ENCODE measurements around the gene RIBC2. TPM values are rescaled to one million over a fixed set of nuclear protein-coding genes. Genes with fewer than 3 reads are reported as not detected.

The RIBC2 gene
- total and polyA plus RNA-seq, 9 of the 15 experiments (the other 6 are each of a cell fraction or from before 2014, with no cell fraction given): not detected

- TF ChIP-seq, protein P1, sequence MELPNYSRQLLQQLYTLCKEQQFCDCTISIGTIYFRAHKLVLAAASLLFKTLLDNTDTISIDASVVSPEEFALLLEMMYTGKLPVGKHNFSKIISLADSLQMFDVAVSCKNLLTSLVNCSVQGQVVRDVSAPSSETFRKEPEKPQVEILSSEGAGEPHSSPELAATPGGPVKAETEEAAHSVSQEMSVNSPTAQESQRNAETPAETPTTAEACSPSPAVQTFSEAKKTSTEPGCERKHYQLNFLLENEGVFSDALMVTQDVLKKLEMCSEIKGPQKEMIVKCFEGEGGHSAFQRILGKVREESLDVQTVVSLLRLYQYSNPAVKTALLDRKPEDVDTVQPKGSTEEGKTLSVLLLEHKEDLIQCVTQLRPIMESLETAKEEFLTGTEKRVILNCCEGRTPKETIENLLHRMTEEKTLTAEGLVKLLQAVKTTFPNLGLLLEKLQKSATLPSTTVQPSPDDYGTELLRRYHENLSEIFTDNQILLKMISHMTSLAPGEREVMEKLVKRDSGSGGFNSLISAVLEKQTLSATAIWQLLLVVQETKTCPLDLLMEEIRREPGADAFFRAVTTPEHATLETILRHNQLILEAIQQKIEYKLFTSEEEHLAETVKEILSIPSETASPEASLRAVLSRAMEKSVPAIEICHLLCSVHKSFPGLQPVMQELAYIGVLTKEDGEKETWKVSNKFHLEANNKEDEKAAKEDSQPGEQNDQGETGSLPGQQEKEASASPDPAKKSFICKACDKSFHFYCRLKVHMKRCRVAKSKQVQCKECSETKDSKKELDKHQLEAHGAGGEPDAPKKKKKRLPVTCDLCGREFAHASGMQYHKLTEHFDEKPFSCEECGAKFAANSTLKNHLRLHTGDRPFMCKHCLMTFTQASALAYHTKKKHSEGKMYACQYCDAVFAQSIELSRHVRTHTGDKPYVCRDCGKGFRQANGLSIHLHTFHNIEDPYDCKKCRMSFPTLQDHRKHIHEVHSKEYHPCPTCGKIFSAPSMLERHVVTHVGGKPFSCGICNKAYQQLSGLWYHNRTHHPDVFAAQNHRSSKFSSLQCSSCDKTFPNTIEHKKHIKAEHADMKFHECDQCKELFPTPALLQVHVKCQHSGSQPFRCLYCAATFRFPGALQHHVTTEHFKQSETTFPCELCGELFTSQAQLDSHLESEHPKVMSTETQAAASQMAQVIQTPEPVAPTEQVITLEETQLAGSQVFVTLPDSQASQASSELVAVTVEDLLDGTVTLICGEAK (IDR thresholded peaks at IDR 0.05): no peak
- TF ChIP-seq, protein P1 (CRISPR knock-in tag; IDR thresholded peaks at IDR 0.05): no peak
- TF ChIP-seq, protein P2, sequence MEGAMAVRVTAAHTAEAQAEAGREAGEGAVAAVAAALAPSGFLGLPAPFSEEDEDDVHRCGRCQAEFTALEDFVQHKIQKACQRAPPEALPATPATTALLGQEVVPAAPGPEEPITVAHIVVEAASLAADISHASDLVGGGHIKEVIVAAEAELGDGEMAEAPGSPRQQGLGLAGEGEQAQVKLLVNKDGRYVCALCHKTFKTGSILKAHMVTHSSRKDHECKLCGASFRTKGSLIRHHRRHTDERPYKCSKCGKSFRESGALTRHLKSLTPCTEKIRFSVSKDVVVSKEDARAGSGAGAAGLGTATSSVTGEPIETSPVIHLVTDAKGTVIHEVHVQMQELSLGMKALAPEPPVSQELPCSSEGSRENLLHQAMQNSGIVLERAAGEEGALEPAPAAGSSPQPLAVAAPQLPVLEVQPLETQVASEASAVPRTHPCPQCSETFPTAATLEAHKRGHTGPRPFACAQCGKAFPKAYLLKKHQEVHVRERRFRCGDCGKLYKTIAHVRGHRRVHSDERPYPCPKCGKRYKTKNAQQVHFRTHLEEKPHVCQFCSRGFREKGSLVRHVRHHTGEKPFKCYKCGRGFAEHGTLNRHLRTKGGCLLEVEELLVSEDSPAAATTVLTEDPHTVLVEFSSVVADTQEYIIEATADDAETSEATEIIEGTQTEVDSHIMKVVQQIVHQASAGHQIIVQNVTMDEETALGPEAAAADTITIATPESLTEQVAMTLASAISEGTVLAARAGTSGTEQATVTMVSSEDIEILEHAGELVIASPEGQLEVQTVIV (CRISPR knock-in tag; IDR thresholded peaks at IDR 0.05; ENCODE audit: borderline replicate concordance): no peak
- TF ChIP-seq SMAD2 (IDR thresholded peaks at IDR 0.05; ENCODE audit: low read depth, low read length) (no peak), SNRNP70 (optimal IDR thresholded peaks at IDR 0.05; ENCODE audit: low read depth, low read length) (no peak), ESRRA (IDR thresholded peaks at IDR 0.05; ENCODE audit: borderline replicate concordance, low read depth) (no peak)
- TF ChIP-seq, protein P3, sequence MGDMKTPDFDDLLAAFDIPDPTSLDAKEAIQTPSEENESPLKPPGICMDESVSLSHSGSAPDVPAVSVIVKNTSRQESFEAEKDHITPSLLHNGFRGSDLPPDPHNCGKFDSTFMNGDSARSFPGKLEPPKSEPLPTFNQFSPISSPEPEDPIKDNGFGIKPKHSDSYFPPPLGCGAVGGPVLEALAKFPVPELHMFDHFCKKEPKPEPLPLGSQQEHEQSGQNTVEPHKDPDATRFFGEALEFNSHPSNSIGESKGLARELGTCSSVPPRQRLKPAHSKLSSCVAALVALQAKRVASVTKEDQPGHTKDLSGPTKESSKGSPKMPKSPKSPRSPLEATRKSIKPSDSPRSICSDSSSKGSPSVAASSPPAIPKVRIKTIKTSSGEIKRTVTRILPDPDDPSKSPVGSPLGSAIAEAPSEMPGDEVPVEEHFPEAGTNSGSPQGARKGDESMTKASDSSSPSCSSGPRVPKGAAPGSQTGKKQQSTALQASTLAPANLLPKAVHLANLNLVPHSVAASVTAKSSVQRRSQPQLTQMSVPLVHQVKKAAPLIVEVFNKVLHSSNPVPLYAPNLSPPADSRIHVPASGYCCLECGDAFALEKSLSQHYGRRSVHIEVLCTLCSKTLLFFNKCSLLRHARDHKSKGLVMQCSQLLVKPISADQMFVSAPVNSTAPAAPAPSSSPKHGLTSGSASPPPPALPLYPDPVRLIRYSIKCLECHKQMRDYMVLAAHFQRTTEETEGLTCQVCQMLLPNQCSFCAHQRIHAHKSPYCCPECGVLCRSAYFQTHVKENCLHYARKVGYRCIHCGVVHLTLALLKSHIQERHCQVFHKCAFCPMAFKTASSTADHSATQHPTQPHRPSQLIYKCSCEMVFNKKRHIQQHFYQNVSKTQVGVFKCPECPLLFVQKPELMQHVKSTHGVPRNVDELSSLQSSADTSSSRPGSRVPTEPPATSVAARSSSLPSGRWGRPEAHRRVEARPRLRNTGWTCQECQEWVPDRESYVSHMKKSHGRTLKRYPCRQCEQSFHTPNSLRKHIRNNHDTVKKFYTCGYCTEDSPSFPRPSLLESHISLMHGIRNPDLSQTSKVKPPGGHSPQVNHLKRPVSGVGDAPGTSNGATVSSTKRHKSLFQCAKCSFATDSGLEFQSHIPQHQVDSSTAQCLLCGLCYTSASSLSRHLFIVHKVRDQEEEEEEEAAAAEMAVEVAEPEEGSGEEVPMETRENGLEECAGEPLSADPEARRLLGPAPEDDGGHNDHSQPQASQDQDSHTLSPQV (IDR thresholded peaks at IDR 0.05): no peak
- TF ChIP-seq, protein P4, sequence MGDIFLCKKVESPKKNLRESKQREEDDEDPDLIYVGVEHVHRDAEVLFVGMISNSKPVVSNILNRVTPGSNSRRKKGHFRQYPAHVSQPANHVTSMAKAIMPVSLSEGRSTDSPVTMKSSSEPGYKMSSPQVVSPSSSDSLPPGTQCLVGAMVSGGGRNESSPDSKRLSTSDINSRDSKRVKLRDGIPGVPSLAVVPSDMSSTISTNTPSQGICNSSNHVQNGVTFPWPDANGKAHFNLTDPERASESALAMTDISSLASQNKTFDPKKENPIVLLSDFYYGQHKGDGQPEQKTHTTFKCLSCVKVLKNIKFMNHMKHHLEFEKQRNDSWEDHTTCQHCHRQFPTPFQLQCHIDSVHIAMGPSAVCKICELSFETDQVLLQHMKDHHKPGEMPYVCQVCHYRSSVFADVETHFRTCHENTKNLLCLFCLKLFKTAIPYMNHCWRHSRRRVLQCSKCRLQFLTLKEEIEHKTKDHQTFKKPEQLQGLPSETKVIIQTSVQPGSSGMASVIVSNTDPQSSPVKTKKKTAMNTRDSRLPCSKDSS (IDR thresholded peaks at IDR 0.05; ENCODE audit: low read depth, partially characterized antibody): no peak
Measured at GRCh38 chr22:45429981-45430775, 16.7 kb downstream of the RIBC2 start (continued).
